HUES6 (cell line): Measurements from ENCODE around the gene VPS33B.

Experiments
- H3K27ac ChIP-seq: 2 replicates; pipeline ENCODE4 v1.7.0; 2013; ENCODE audit warnings: low read depth, mild to moderate bottlenecking, low read length, inconsistent platforms
- H3K27me3 ChIP-seq: 2 replicates; pipeline ENCODE4 v1.6.1; 2013; ENCODE audit warnings: low read length; ENCODE audit not compliant: control insufficient read depth, insufficient read depth
- H3K36me3 ChIP-seq: 2 replicates; pipeline ENCODE4 v1.6.1; 2013; ENCODE audit warnings: low read length; ENCODE audit not compliant: control insufficient read depth, insufficient read depth
- H3K4me1 ChIP-seq: 2 replicates; pipeline ENCODE4 v1.6.1; 2013; ENCODE audit warnings: low read length; ENCODE audit not compliant: control insufficient read depth, insufficient read depth
- H3K4me3 ChIP-seq: 2 replicates; pipeline ENCODE4 v1.5.1; 2013; ENCODE audit warnings: low read depth, low read length
- H3K9ac ChIP-seq: one replicate; pipeline ENCODE4 v1.6.1; 2013; ENCODE audit warnings: mild to moderate bottlenecking, low read length
- H3K9me3 ChIP-seq: 2 replicates; pipeline ENCODE4 v1.6.1; 2013; ENCODE audit warnings: low read depth, low read length; ENCODE audit not compliant: control insufficient read depth, insufficient read depth

The VPS33B gene

DNA sequence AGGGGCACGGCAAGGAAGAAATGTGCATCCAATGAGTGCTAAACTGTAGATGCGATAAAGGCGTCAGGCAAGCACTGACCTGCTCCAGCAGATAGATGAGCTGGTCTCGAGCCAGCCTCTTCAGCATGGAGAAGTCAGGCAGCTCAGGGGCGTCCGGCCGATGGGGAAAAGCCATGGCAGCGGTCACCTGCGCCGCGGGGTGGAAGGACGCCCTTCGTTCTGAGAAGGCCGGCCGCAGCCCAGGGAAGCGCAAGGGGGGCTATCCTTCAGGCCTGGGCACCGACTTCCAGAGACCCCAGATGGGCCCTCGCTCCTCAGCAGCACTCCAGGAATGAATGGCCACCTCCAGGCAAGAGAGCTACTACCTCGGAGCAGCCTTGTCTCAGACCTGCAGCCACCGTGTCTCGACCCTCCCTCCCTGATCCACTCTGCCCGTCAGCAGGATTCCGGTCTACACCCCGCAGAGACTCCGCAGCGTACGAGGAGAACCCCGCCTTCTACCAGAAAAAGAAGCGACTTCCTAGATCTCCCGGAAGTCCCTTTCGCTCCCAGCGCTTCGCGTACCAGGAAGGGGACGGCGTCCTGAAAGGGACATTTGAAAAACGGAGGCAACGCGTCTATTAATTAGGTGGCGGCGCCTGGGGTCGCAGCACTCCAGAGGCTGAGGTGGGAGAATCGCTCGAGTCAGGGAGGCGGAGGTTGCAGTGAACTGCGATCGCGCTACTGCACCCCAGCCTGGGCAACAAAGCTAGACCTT lies at the start of gene VPS33B:
Gene VPS33B (minus strand): TSS at position 520 of the 757 bp plus-strand sequence. CDS start 345 bp downstream, at position 175.
- H3K27ac ChIP-seq: no peak within 1 kb of the TSS; the same call in 1 of the 2 replicates
- peak within 1 kb of the TSS; percentile 78 for H3K4me3 ChIP-seq
- no peaks in the 10 kb centered on the region for H3K27me3 ChIP-seq
- peaks cover 5% of the 10 kb centered on the region; the same call in 1 of the 2 replicates for H3K4me1 ChIP-seq
- H3K9ac ChIP-seq: peak within 1 kb of the TSS; percentile 73
- no peaks in the 10 kb centered on the region for H3K9me3 ChIP-seq
- H3K36me3 ChIP-seq: 0 out of 2 replicates have a peak, but pooled peaks cover 3% of the 10 kb centered on the region

DNA sequence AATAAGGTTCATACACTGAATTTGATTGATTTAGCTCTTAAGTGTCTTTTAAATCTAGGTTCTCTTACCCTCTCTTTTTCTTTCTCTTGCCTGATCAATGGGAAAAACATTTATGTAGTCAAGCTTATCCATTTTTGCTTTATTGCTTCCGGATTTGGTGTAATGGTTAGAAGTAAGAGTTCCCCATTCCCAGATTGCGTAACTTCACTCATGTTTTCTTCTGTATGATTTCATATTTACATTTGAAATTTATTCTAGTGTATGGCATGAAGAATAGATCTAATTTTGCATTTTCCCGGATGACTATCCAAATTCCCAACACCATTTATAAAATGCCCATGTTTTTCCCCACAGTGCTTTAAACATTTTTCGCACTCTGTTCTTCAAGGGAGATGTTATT lies 49.8 kb upstream of the VPS33B start:
- H3K9me3 ChIP-seq: no peaks in the 10 kb centered on the region
- H3K36me3 ChIP-seq: no peaks in the 10 kb centered on the region
- H3K4me3 ChIP-seq: no peak overlapping the region
- no peak overlapping the region for H3K9ac ChIP-seq
- H3K27me3 ChIP-seq: no peaks in the 10 kb centered on the region
- H3K27ac ChIP-seq: no peak overlapping the region
- H3K4me1 ChIP-seq: no peaks in the 10 kb centered on the region; the same call in 1 of the 2 replicates

DNA sequence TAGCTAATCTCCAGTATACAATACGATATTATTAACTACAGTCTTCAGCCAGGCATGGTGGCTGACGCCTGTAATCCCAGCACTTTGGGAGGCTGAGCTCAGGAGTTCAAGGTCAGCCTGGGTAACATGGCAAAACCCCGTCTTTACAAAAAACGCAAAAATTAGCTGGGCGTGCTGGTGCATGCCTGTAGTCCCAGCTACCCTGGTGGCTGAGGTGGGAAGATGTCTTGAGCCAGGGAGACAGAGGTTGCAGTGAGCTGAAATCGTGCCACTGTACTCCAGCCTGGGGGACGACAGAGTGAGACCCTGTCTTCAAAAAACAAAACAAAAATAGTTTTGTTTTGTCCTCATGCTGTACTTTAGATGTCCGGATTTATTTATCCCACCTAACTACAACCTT lies 48.5 kb upstream of the VPS33B start:
- Histone ChIP-seq H3K4me3 (no peak overlapping the region), H3K27ac (no peak overlapping the region), H3K9ac (no peak overlapping the region), H3K4me1 (no peaks in the 10 kb centered on the region; the same call in 1 of the 2 replicates), H3K36me3 (no peaks in the 10 kb centered on the region), H3K9me3 (no peaks in the 10 kb centered on the region), H3K27me3 (no peaks in the 10 kb centered on the region)

DNA sequence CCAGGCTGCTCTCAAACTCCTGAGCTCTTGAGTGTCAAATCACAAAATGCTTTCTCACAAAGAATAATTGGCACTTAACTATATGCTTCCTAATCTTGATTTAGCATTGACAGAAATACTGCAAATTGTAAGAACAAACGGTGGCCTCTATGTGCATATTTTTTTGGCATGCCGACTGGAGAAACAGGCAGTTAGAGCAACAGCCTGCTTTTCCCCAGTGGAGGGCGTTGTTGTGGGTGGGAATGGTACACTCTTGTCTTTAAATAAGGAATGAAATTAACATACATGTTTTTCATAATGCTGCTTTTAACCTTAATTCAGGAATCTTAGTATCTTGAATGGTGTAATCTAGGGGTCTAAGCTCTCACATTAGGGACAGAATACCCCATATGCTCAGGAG lies 46.6 kb upstream of the VPS33B start:
- Histone ChIP-seq H3K27ac (no peak overlapping the region), H3K9ac (no peak overlapping the region), H3K27me3 (no peaks in the 10 kb centered on the region), H3K4me3 (no peak overlapping the region), H3K36me3 (no peaks in the 10 kb centered on the region), H3K4me1 (no peaks in the 10 kb centered on the region; the same call in 1 of the 2 replicates), H3K9me3 (peaks cover 8% of the 10 kb centered on the region)

DNA sequence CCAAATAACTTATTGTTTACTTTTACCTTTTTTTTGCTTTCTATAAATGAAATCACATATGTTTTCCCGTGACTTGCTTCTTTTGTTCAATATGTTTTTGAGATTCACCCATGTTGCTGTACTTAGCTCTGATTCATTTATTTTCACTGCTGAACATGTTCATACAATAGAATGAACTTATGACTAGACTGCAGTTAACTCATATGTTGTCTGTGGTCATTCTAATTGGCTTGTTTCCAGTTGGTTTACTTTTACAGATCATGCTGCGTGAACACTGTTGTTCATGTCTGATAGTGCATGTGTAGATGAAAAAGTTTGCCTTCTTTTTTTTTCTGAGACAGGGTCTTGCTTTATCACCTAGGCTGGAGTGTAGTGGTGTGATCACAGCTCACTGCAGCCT lies 46.0 kb upstream of the VPS33B start:
- Histone ChIP-seq H3K4me3 (no peak overlapping the region), H3K36me3 (no peaks in the 10 kb centered on the region), H3K9me3 (peaks cover 10% of the 10 kb centered on the region), H3K27me3 (no peaks in the 10 kb centered on the region), H3K27ac (no peak overlapping the region), H3K9ac (no peak overlapping the region), H3K4me1 (no peaks in the 10 kb centered on the region; the same call in 1 of the 2 replicates)

DNA sequence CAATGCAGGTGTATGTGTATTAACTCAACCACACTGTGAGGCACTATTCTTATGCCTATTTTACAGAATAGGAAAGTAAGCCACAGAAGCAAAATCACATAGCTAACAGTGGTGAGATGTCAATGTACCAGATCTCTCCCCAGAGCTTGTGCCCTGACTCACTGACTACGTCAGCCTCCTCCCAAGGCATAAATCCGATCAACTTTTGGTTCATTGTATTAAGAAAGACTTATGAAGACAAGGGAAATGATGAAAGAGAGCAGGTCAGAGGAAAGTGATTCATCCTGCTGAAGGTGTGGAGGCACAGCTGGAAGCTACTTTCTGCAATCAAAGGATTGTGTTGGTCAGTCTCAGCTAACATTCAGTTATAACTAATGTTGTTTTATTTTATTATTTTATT lies 44.6 kb upstream of the VPS33B start:
- Histone ChIP-seq H3K9ac (no peak overlapping the region), H3K9me3 (peaks cover 10% of the 10 kb centered on the region), H3K4me3 (no peak overlapping the region), H3K4me1 (no peaks in the 10 kb centered on the region; the same call in 1 of the 2 replicates), H3K27ac (no peak overlapping the region), H3K36me3 (no peaks in the 10 kb centered on the region), H3K27me3 (no peaks in the 10 kb centered on the region)

DNA sequence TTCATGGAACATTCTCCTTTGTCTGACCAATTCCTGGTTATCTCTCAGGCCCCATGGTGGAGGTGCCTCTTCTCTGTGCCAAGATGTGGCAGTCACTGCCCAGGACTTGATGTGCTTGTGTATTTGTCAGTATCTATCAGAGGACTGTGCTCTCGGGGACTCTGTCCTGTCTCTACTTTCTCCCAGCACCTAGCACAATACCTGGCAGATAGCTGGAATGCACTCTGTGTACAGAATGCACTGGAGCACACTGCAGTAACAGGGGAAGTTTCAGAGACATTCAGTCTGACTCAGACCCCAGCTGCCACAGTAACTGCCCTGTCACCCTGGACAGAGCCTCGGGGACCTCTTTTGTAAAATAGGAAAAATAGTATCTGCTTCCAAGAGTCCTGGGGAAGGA lies 43.1 kb upstream of the VPS33B start:
- H3K27me3 ChIP-seq: no peaks in the 10 kb centered on the region
- H3K9ac ChIP-seq: no peak overlapping the region
- H3K36me3 ChIP-seq: no peaks in the 10 kb centered on the region
- no peak overlapping the region for H3K27ac ChIP-seq
- H3K4me3 ChIP-seq: no peak overlapping the region
- peaks cover 10% of the 10 kb centered on the region for H3K9me3 ChIP-seq
- H3K4me1 ChIP-seq: no peaks in the 10 kb centered on the region; the same call in 1 of the 2 replicates

DNA sequence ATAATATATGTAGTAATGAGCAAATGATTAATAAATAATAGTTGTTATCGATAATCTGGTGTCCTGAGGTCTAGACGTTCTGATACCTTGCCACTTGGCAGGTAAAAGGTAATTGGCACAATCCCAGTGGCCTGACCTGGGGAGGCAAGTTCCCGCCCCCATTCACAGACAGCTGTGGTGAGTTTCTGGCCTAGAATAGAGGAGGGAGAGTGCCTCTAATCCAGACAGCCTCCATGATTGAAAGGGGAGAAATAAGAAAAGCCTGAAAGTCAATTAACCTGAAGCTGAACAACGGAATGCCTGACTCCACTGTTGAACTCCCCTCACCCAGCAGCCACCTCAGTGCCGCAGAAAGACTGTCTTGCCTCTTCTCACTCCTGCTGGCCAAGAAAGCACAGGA lies 39.6 kb upstream of the VPS33B start:
- H3K36me3 ChIP-seq: no peaks in the 10 kb centered on the region
- H3K4me3 ChIP-seq: no peak overlapping the region
- peaks cover 10% of the 10 kb centered on the region for H3K9me3 ChIP-seq
- no peak overlapping the region for H3K27ac ChIP-seq
- H3K9ac ChIP-seq: no peak overlapping the region
- H3K4me1 ChIP-seq: no peaks in the 10 kb centered on the region
- H3K27me3 ChIP-seq: peaks cover 24% of the 10 kb centered on the region

DNA sequence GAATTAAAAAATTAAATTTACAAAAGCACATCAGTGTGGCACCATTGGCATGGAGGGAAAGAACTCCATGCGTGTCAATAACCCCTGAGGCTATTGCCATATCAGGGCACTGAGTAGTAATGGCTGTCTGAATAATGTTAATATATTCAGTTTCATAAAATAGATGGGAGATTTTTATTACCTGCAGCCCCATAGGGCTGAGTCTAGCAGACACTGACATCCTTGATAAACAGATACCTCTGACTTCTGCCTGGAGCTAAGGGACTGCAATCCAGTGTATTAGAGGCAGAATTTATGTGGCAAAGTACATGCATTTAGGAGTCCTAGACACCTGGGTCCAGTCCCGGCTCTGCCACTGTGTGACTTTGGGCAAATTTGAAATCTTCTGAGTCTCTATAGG lies 38.8 kb upstream of the VPS33B start:
- H3K4me3 ChIP-seq: no peak overlapping the region
- H3K9me3 ChIP-seq: peaks cover 10% of the 10 kb centered on the region

DNA sequence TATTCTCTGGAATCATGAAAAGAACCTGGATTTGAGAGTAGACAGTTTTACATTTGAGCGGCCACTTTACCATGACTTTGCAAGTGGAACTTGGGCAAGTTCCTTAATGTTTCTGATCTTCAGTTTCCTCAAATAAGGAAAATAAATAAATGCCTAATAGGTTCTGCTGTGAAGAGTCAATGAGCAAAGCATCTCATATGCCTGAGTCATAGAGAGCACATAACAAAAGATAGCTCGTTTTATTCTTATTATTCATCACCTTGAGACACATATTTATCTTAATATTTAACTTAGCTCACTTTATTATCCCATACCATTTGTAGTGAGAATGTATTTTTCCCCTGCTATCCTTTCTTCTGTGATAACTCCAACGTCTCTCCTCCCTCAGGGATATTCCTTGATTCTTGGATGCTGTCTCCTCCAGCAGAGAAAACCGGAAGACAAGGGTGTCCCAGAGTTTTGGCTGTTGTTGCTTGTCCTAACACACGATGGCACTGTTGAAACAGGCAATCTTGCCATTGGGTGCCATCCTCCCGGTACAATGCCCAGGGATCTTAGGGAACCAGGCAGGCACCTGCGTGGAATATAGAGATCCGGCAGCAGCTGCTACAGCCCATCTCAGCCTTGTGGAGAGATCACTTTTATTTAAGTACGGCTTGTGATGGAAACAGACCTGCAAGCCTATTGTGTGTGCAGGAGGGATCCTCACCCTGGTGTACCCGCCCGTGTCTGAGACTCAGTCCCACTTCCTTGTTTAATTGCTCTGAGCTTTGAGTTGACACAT lies 33.3 kb upstream of the VPS33B start:
- Histone ChIP-seq H3K27ac (no peak overlapping the region), H3K4me1 (no peaks in the 10 kb centered on the region), H3K9me3 (no peaks in the 10 kb centered on the region), H3K36me3 (no peaks in the 10 kb centered on the region), H3K4me3 (peak overlapping the region; percentile 19; the same call in 1 of the 2 replicates), H3K27me3 (peaks cover 31% of the 10 kb centered on the region), H3K9ac (no peak overlapping the region)

More for the DNA sequence above, 38.8 kb upstream of the VPS33B start:
- Histone ChIP-seq H3K27me3 (peaks cover 28% of the 10 kb centered on the region), H3K4me1 (no peaks in the 10 kb centered on the region), H3K36me3 (no peaks in the 10 kb centered on the region), H3K27ac (no peak overlapping the region), H3K9ac (no peak overlapping the region)

DNA sequence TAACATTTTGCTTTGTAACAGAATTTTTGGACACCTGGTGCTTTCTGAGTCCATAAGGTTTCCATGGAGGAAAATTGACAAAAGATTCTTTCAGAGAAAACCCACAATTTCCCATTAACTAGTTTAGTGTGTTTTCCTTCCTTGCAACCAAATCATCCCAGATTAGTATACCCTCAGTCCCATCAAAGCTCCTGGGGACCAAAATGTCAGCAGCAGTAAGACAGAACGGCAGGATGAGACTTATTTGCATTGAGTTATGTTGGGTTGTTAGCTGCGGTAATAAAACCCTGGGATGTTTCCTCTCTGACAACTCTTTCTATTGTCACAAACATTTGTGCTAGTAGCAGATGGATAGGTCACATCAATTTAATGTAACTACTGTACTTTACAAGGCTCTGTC lies 32.4 kb upstream of the VPS33B start:
- no peak overlapping the region for H3K4me3 ChIP-seq
- H3K27ac ChIP-seq: no peak overlapping the region
- no peaks in the 10 kb centered on the region for H3K36me3 ChIP-seq
- no peaks in the 10 kb centered on the region for H3K4me1 ChIP-seq
- H3K9ac ChIP-seq: no peak overlapping the region
- peaks cover 31% of the 10 kb centered on the region for H3K27me3 ChIP-seq
- H3K9me3 ChIP-seq: no peaks in the 10 kb centered on the region
